H9 (cell line): ENCODE results near the gene FOXB1. TPM values are rescaled to one million over a fixed set of nuclear protein-coding genes. Genes with fewer than 3 reads are reported as not detected.

Experiments
- DNase-seq: peaks from one replicate; pipeline ENCODE4 v3.0.0-alpha.2; 2017
- H2AFZ ChIP-seq: one replicate; pipeline ENCODE4 v1.6.1; 2013; ENCODE audit warnings: mild to moderate bottlenecking, low read length, control low read depth, moderate library complexity
- H2AK5ac ChIP-seq: 2 replicates; pipeline ENCODE4 v1.6.1; 2013; ENCODE audit warnings: low read length, control low read depth, mixed read lengths; ENCODE audit not compliant: insufficient read length
- H2BK120ac ChIP-seq: one replicate; pipeline ENCODE4 v1.6.1; 2013; ENCODE audit warnings: low read depth, mild to moderate bottlenecking, low read length, control low read depth, inconsistent platforms; ENCODE audit not compliant: poor library complexity, severe bottlenecking
- H2BK12ac ChIP-seq: 2 replicates; pipeline ENCODE4 v1.6.1; 2013; ENCODE audit warnings: low read length, control low read depth, mixed read lengths, low read depth; ENCODE audit not compliant: insufficient read length
- H2BK15ac ChIP-seq: 2 replicates; pipeline ENCODE4 v1.6.1; 2013; ENCODE audit warnings: low read depth, low read length, control low read depth
- H2BK20ac ChIP-seq: one replicate; pipeline ENCODE4 v1.6.1; 2013; ENCODE audit warnings: low read depth, mild to moderate bottlenecking, low read length, control low read depth, inconsistent platforms; ENCODE audit not compliant: poor library complexity, severe bottlenecking
- H2BK5ac ChIP-seq: 2 replicates; pipeline ENCODE4 v1.6.1; 2013; ENCODE audit warnings: low read length, control low read depth, mixed read lengths; ENCODE audit not compliant: insufficient read length
- H3K14ac ChIP-seq: 2 replicates; pipeline ENCODE4 v1.6.1; 2013; ENCODE audit warnings: low read length, control low read depth; ENCODE audit not compliant: insufficient read depth
- H3K18ac ChIP-seq: 2 replicates; pipeline ENCODE4 v1.6.1; 2013; ENCODE audit warnings: low read depth, mild to moderate bottlenecking, mixed read lengths, low read length, control low read depth; ENCODE audit not compliant: insufficient read length
- H3K23ac ChIP-seq: 2 replicates; pipeline ENCODE4 v1.6.1; 2013; ENCODE audit warnings: low read length, control low read depth, mixed read lengths, low read depth; ENCODE audit not compliant: insufficient read length
- H3K23me2 ChIP-seq: 2 replicates; pipeline ENCODE4 v1.6.1; 2013; ENCODE audit warnings: low read depth, mild to moderate bottlenecking, mixed read lengths, low read length, control low read depth; ENCODE audit not compliant: insufficient read length, poor library complexity, severe bottlenecking
- H3K27ac ChIP-seq: 2 replicates; pipeline ENCODE4 v1.5.1; 2013; ENCODE audit warnings: low read length, control low read depth, mixed read lengths, low read depth; ENCODE audit not compliant: insufficient read length
- H3K27me3 ChIP-seq: 2 replicates; pipeline ENCODE4 v1.6.1; 2013; ENCODE audit warnings: low read length, control low read depth, inconsistent platforms; ENCODE audit not compliant: insufficient read depth
- H3K4ac ChIP-seq: 2 replicates; pipeline ENCODE4 v1.6.1; 2013; ENCODE audit warnings: low read depth, mild to moderate bottlenecking, control low read depth, inconsistent platforms, low read length, moderate library complexity
- H3K4me1 ChIP-seq: 2 replicates; pipeline ENCODE4 v1.6.1; 2013; ENCODE audit warnings: low read length, control low read depth, inconsistent platforms; ENCODE audit not compliant: insufficient read depth
- H3K4me2 ChIP-seq: 2 replicates; pipeline ENCODE4 v1.6.1; 2013; ENCODE audit warnings: low read length, control low read depth, mixed read lengths; ENCODE audit not compliant: insufficient read length, insufficient read depth
- H3K56ac ChIP-seq: 2 replicates; pipeline ENCODE4 v1.6.1; 2013; ENCODE audit warnings: low read depth, mild to moderate bottlenecking, mixed read lengths, low read length, control low read depth; ENCODE audit not compliant: insufficient read length
- H3K79me1 ChIP-seq: 2 replicates; pipeline ENCODE4 v1.6.1; 2013; ENCODE audit warnings: low read depth, mild to moderate bottlenecking, moderate library complexity, low read length, control low read depth, inconsistent platforms; ENCODE audit not compliant: insufficient read depth, poor library complexity, severe bottlenecking
- H3K79me2 ChIP-seq: 2 replicates; pipeline ENCODE4 v1.6.1; 2013; ENCODE audit warnings: low read length, control low read depth, inconsistent platforms; ENCODE audit not compliant: insufficient read depth
- H3K9ac ChIP-seq: 2 replicates; pipeline ENCODE4 v1.6.1; 2013; ENCODE audit warnings: low read length, control low read depth, mixed read lengths; ENCODE audit not compliant: insufficient read length; ENCODE audit errors: extremely low read depth
- H3K9me3 ChIP-seq: one replicate; pipeline ENCODE4 v1.6.1; 2013; ENCODE audit warnings: low read depth, low read length, inconsistent platforms; ENCODE audit not compliant: control insufficient read depth
- H3T11ph ChIP-seq: one replicate; pipeline ENCODE4 v1.6.1; 2013; ENCODE audit warnings: mild to moderate bottlenecking, low read length, control low read depth, inconsistent platforms
- H4K20me1 ChIP-seq: one replicate; pipeline ENCODE4 v1.6.1; 2013; ENCODE audit not compliant: control insufficient read depth, insufficient read length, insufficient read depth
- H4K5ac ChIP-seq: 2 replicates; pipeline ENCODE4 v1.6.1; 2013; ENCODE audit warnings: low read depth, mild to moderate bottlenecking, mixed read lengths, low read length, control low read depth; ENCODE audit not compliant: insufficient read length
- H4K8ac ChIP-seq: replicated peaks from 2 replicates; pipeline ENCODE4 v1.6.1; 2013; ENCODE audit warnings: low read length, control low read depth, mixed read lengths, low read depth; ENCODE audit not compliant: insufficient read length
- H4K91ac ChIP-seq: 2 replicates; pipeline ENCODE4 v1.6.1; 2013; ENCODE audit warnings: low read depth, mild to moderate bottlenecking, moderate library complexity, mixed read lengths, low read length, control low read depth; ENCODE audit not compliant: insufficient read length
- H3K27ac Mint-ChIP-seq, 3 experiments: 2 replicates in 2 of 3; 3 replicates in 1 of 3; pipeline ENCODE4 v1.8.0; 2020 to 2021; ENCODE audit warnings: mixed read lengths in 3 of 3, mild to moderate bottlenecking in 1 of 3, moderate library complexity in 1 of 3
- H3K27me3 Mint-ChIP-seq: 2 replicates; pipeline ENCODE4 v1.8.0; 2021; ENCODE audit warnings: low read depth, mild to moderate bottlenecking, moderate library complexity, mixed read lengths
- H3K36me3 Mint-ChIP-seq, 3 experiments: 2 replicates in 2 of 3; 3 replicates in 1 of 3; pipeline ENCODE4 v1.8.0; 2020 to 2021; ENCODE audit warnings: low read depth in 3 of 3, mixed read lengths in 3 of 3; ENCODE audit not compliant: insufficient read depth in 1 of 3
- H3K4me1 Mint-ChIP-seq, 2 experiments: 2 replicates each; pipeline ENCODE4 v1.8.0; 2020; ENCODE audit warnings: mixed read lengths in 2 of 2
- H3K4me3 Mint-ChIP-seq, 2 experiments: 2 replicates in 1 of 2; 3 replicates in 1 of 2; pipeline ENCODE4 v1.8.0; 2020 to 2021; ENCODE audit warnings: mild to moderate bottlenecking in 2 of 2, mixed read lengths in 2 of 2, moderate library complexity in 1 of 2
- H3K9me3 Mint-ChIP-seq, 2 experiments: 2 replicates in 1 of 2; 3 replicates in 1 of 2; pipeline ENCODE4 v1.8.0; 2020; ENCODE audit warnings: mild to moderate bottlenecking in 2 of 2, mixed read lengths in 2 of 2, moderate library complexity in 1 of 2
- CTCF ChIP-seq: fragments of 200-600 bp; sonication (generic); conservative IDR thresholded peaks from 3 replicates; pipeline ENCODE4 v1.8.0; 2021; ENCODE audit warnings: antibody characterized with exemption, mild to moderate bottlenecking
- WGBS: extraction: QIAGEN DNeasy Blood & Tissue Kit; methylation state at CpG from one replicate; pipeline ENCODE4 v1.1.7; 2013; ENCODE audit warnings: missing lambda C conversion rate, low lambda C conversion rate, mixed read lengths; ENCODE audit not compliant: insufficient read length; ENCODE audit errors: extremely low coverage; 5-methylcytosine and 5-hydroxymethylcytosine counted together
- total RNA-seq: library from RNA; stranded (reverse); gene quantifications from 2 replicates; pipeline ENCODE4 v1.2.1, GENCODE V29; 2021

FOXB1 gene
- total RNA-seq, 1 experiment from 2014 or later = 3.5 TPM

DNA sequence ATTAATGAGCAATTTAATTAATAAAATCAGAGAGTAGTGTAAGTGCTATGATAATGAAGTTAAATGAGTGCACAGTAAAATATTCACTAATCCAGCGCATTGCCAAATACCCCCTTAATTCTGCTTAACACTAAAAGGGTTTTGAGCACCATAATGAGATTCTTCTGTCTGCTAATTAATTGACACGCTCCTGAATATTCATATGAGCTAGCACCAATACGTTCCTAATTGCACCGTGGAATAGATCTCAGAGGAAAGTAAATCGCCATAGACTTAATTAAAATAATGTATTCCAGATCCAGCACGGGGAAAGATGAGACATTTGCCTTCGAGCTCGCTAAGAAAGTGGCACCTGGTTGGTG is 9.6 kb upstream of the FOXB1 start:
- Histone ChIP-seq H3K23me2 (peaks cover 45% of the 10 kb centered on the region), H3K9ac (peak overlapping the region; percentile 24), H3K23ac (no peak overlapping the region), H2BK12ac (no peak overlapping the region), H3K9me3 (no peaks in the 10 kb centered on the region), H2BK20ac (no peak overlapping the region), H4K8ac (no peak overlapping the region), H2AK5ac (no peak overlapping the region), H3K4me1 (peaks cover 4% of the 10 kb centered on the region; the same call in 1 of the 2 replicates), H4K20me1 (no peaks in the 10 kb centered on the region), H3K79me1 (no peaks in the 10 kb centered on the region), H3T11ph (no peak overlapping the region), H4K91ac (no peak overlapping the region), H2AFZ (no peak overlapping the region), H3K79me2 (no peaks in the 10 kb centered on the region), H2BK120ac (no peak overlapping the region), H2BK5ac (no peak overlapping the region), H4K5ac (no peak overlapping the region), H3K18ac (no peak overlapping the region), H3K27me3 (peaks cover 9% of the 10 kb centered on the region), H3K27ac (no peak overlapping the region), H3K4ac (no peak overlapping the region), H3K56ac (no peak overlapping the region), H3K14ac (0 out of 2 replicates have a peak overlapping the region, but pooled peaks have one; percentile 46), H3K4me2 (peak overlapping the region; percentile 96), H2BK15ac (no peak overlapping the region)
- Mint-ChIP-seq H3K36me3 (no peaks in the 10 kb centered on the region), H3K4me1 (peaks cover 67 to 71% of the 10 kb centered on the region in 2 experiments), H3K27me3 (peaks cover 56% of the 10 kb centered on the region), H3K4me3 (peak overlapping the region; percentile 67 to 88), H3K27ac (peak overlapping the region in 1 of 3 experiments; percentile 92; a peak in 3 of 7 replicates), H3K9me3 (no peaks in the 10 kb centered on the region)
- TF ChIP-seq CTCF = no peak
- DNase-seq = no peak
- WGBS = no CpG with 5 or more reads among the region's 8 CpGs
